ENCODE results near the gene ANKRD44.

The ANKRD44 gene

GRCh38 chr2:197072533-197072932, 238.0 kb downstream of the ANKRD44 start:
- TF ChIP-seq REST (IDR thresholded peaks at IDR 0.05; ENCODE audit: insufficient read depth in 1 of 2, low read depth in 2 of 2, low read length in 2 of 2): no peak
- no peak for TF ChIP-seq SIN3A (IDR thresholded peaks at IDR 0.05; ENCODE audit: borderline replicate concordance, insufficient read depth, low read length)
- TF ChIP-seq POLR2AphosphoS5 (IDR thresholded peaks at IDR 0.05; ENCODE audit: low read depth, low read length): no peak
- no peak for TF ChIP-seq TAF1 (IDR thresholded peaks at IDR 0.05; ENCODE audit: borderline replicate concordance, insufficient read depth, low read length)

- no peak for TF ChIP-seq POLR2AphosphoS5 (IDR thresholded peaks at IDR 0.05; ENCODE audit: low read depth, low read length)
- TF ChIP-seq REST (IDR thresholded peaks at IDR 0.05; ENCODE audit: insufficient read depth in 1 of 2, low read depth in 2 of 2, low read length in 2 of 2): no peak
- TF ChIP-seq FOXP2 (optimal IDR thresholded peaks at IDR 0.05; ENCODE audit: borderline replicate concordance, extremely low read depth, extremely low read length, insufficient read depth): no peak
- TF ChIP-seq TAF1 (IDR thresholded peaks at IDR 0.05; ENCODE audit: borderline replicate concordance, insufficient read depth, low read length): no peak
- TF ChIP-seq SIN3A (IDR thresholded peaks at IDR 0.05; ENCODE audit: borderline replicate concordance, insufficient read depth, low read length): no peak
These were observed 238.7 kb downstream of the ANKRD44 start for GRCh38 chr2:197071790-197072436.

- TF ChIP-seq POLR2AphosphoS5 (IDR thresholded peaks at IDR 0.05; ENCODE audit: low read depth, low read length): no peak
- TF ChIP-seq REST (IDR thresholded peaks at IDR 0.05; ENCODE audit: insufficient read depth in 1 of 2, low read depth in 2 of 2, low read length in 2 of 2): no peak
- no peak for TF ChIP-seq TAF1 (IDR thresholded peaks at IDR 0.05; ENCODE audit: borderline replicate concordance, insufficient read depth, low read length)
- no peak for TF ChIP-seq SIN3A (IDR thresholded peaks at IDR 0.05; ENCODE audit: borderline replicate concordance, insufficient read depth, low read length)
- no peak for TF ChIP-seq FOXP2 (optimal IDR thresholded peaks at IDR 0.05; ENCODE audit: borderline replicate concordance, extremely low read depth, extremely low read length, insufficient read depth)
These were observed 239.4 kb downstream of the ANKRD44 start for GRCh38 chr2:197071213-197071612.

GRCh38 chr2:197069958-197070357, 240.6 kb downstream of the ANKRD44 start:
- TF ChIP-seq FOXP2 (optimal IDR thresholded peaks at IDR 0.05; ENCODE audit: borderline replicate concordance, extremely low read depth, extremely low read length, insufficient read depth): no peak
- TF ChIP-seq TAF1 (IDR thresholded peaks at IDR 0.05; ENCODE audit: borderline replicate concordance, insufficient read depth, low read length): no peak
- TF ChIP-seq SIN3A (IDR thresholded peaks at IDR 0.05; ENCODE audit: borderline replicate concordance, insufficient read depth, low read length): no peak
- no peak for TF ChIP-seq REST (IDR thresholded peaks at IDR 0.05; ENCODE audit: insufficient read depth in 1 of 2, low read depth in 2 of 2, low read length in 2 of 2)
- TF ChIP-seq POLR2AphosphoS5 (IDR thresholded peaks at IDR 0.05; ENCODE audit: low read depth, low read length): no peak

GRCh38 chr2:197059477-197059876, 251.1 kb downstream of the ANKRD44 start:
- TF ChIP-seq SIN3A (IDR thresholded peaks at IDR 0.05; ENCODE audit: borderline replicate concordance, insufficient read depth, low read length): no peak
- TF ChIP-seq FOXP2 (optimal IDR thresholded peaks at IDR 0.05; ENCODE audit: borderline replicate concordance, extremely low read depth, extremely low read length, insufficient read depth): no peak
- TF ChIP-seq POLR2AphosphoS5 (IDR thresholded peaks at IDR 0.05; ENCODE audit: low read depth, low read length): no peak
- no peak for TF ChIP-seq REST (IDR thresholded peaks at IDR 0.05; ENCODE audit: insufficient read depth in 1 of 2, low read depth in 2 of 2, low read length in 2 of 2)
- TF ChIP-seq TAF1 (IDR thresholded peaks at IDR 0.05; ENCODE audit: borderline replicate concordance, insufficient read depth, low read length): no peak

All from PFSK-1 (cell line).